GM19351 (cell line): ENCODE measurements around the gene PPM1M.

Experiments
- ATAC-seq: cut with Tn5 transposase; IDR thresholded peaks from one replicate; pipeline ENCODE4 v1.9.1; 2021; ENCODE audit warnings: mild to moderate bottlenecking, moderate library complexity; ENCODE audit not compliant: unreplicated experiment

The PPM1M gene, protein sequence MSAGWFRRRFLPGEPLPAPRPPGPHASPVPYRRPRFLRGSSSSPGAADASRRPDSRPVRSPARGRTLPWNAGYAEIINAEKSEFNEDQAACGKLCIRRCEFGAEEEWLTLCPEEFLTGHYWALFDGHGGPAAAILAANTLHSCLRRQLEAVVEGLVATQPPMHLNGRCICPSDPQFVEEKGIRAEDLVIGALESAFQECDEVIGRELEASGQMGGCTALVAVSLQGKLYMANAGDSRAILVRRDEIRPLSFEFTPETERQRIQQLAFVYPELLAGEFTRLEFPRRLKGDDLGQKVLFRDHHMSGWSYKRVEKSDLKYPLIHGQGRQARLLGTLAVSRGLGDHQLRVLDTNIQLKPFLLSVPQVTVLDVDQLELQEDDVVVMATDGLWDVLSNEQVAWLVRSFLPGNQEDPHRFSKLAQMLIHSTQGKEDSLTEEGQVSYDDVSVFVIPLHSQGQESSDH

DNA sequence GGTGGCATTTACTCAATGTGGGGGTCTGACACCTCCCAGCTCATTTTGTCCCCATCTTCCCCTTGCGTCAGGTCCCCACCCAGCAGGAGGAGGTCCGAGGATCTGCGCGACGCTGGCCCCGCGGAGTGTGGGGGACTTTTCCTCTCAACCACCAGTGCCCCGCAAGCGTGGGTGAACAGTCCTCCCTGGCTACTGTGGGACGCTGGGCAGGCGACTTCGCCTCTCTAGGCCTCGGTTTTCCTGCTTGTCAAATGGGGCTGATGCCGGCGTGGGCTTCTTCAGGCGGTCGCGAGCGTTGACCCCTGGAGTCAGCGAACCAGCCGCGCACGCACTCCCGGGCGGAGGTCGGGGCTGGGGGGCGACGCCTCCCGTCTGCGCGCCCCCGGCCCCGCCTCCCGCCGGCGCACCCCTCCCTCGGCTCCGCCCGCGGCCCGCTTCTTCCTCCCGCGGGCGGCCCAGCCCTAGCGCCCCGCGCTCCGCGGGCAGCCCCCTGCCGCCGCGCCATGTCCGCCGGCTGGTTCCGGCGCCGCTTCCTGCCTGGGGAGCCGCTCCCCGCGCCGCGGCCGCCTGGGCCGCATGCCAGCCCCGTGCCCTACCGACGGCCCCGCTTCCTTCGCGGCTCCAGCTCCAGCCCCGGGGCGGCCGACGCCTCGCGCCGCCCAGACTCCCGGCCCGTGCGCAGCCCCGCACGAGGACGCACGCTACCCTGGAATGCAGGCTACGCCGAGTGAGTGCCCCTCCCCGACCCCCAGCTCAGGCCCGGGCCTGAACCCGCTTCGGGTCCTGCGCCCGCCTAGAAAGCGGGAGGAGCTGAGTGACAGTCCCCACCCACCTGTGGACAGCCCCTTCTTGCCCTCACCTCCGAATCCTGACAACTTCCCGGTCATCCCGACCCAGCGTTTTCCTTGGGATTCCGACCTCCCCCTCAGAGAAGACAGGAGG, at the start of gene PPM1M:
TSS of gene PPM1M (plus strand) at position 438 of the 942 bp plus-strand sequence. CDS start at position 504, 66 bp downstream.
- ATAC-seq: no peak

DNA sequence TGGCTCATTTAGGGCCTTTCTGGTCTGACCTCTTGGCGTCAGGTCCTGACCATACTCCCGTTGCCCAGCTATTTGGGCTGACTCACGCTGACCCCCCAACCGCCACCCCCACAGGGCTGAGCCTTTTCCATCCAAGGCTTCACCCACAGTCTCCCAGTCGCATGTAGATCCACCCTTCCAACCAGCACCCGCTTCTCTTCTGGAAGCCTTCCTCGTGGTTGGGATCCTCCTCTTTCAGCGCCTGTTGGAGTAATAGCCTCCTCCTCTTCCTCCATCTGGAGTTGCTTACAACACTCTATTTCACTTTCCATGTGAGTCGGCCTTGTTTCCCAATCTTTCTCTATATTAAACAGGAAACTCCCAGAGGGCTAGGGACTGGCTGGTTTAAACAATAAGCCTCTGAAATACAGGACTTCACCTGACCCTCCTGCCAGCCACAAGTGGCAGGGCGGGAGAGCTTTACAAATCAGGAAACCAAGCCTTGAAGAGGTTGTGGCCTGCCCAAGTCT, 49.7 kb upstream of the PPM1M start:
- ATAC-seq: no peak

DNA sequence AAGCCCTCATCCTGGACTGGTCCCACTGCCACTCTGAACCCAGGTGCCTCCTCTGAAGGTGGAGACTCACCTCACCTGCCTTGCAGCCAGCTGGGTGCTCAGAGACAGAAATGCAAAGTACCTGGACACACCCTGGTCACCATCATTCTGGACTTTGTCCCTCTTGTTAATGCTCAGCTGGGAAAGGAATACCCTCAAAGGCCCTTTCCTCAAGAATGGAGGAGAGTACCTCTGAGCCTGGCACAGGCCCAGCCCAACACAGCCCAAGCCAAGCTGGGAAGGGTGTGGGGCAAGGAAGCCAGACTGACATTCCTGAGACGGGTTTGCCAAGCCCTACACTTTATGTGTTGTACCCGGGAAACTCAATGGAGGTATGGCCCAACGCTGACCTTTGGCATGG, 48.6 kb upstream of the PPM1M start:
- no peak for ATAC-seq

DNA sequence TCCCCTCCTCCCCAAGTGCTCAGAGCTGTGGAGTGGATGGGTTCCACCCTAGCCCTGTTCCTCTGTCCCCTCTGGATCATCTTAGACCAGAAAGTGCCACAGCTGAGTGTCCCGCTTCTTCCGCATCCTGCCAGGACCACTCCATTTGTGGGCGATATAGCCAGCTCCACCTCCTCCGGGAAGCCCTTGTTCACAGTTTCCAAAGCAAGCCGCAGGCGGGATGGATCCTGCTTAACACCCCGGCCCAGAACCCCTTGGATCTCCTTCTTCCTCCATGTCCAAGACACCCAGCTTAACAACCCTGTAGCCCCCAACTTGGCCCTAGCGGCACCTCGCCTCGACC, 48.1 kb upstream of the PPM1M start:
- peak; percentile 25 for ATAC-seq

DNA sequence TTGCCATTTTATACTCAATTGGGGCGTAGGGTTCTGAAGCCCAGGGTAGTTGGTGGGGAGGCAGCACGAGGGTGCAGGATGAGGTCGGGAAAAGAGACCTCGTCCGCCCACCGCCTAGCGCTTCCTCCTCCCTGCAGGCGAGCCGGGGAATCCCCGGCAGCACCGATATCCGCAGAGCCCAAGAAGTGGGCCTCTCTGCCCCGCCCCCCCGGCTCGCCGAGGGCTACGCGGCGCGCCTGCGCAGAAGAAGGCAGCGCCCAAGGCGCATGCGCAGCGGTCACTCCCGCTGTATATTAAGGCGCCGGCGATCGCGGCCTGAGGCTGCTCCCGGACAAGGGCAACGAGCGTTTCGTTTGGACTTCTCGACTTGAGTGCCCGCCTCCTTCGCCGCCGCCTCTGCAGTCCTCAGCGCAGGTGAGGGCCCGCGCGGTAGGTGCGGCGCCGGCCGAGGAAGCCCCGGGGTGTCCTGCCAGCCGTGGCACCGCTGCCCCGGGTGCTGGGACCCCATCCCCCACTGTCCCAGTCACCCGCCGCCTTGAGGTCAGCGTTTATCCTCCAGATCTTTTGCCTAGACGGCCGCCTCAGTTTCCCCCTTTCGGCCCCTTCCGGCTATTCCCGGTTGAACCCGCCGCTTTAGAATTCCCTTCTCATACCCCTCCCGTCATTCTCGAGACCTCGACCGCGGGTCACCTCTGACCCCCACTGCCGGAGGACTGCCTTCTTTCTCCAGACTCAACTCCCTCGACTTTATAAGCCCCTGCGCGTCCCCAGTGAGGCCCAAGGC, 47.5 kb upstream of the PPM1M start, which contains the start of gene ALAS1:
TSS of gene ALAS1 (plus strand) at position 319 of the 784 bp plus-strand sequence. CDS start 1,082 bp downstream, outside the sequence.
- ATAC-seq: peak; percentile 77

DNA sequence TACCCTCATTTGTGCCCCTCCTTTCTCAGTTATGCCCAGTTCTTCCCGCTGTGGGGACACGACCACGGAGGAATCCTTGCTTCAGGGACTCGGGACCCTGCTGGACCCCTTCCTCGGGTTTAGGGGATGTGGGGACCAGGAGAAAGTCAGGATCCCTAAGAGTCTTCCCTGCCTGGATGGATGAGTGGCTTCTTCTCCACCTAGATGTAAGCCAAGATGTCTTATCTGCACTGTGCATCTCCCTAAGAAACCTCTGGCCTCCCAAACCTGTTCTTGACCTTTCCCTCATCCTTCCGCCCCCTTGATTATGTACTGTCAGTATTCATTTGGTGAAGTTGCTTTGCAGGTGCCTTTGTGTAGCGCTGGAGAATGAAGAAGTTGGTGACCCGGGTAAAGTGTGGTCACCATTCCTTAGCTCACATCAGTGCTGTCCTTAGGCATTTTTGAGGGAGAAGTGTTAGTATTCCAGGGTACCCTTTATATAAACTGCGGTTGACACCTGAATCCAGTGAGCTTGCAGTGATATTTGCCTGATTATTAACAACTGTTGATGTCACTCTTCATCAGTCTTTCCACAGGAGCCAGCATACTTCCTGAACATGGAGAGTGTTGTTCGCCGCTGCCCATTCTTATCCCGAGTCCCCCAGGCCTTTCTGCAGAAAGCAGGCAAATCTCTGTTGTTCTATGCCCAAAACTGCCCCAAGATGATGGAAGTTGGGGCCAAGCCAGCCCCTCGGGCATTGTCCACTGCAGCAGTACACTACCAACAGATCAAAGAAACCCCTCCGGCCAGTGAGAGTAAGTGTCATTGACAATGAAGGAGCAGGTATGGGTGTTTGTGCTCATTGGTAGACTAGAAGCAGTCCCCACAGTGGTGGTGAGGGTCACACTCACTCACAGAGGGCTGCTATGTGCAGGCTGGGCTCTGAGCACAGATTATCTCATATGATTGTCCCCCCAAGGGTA, 46.6 kb upstream of the PPM1M start:
- no peak for ATAC-seq

DNA sequence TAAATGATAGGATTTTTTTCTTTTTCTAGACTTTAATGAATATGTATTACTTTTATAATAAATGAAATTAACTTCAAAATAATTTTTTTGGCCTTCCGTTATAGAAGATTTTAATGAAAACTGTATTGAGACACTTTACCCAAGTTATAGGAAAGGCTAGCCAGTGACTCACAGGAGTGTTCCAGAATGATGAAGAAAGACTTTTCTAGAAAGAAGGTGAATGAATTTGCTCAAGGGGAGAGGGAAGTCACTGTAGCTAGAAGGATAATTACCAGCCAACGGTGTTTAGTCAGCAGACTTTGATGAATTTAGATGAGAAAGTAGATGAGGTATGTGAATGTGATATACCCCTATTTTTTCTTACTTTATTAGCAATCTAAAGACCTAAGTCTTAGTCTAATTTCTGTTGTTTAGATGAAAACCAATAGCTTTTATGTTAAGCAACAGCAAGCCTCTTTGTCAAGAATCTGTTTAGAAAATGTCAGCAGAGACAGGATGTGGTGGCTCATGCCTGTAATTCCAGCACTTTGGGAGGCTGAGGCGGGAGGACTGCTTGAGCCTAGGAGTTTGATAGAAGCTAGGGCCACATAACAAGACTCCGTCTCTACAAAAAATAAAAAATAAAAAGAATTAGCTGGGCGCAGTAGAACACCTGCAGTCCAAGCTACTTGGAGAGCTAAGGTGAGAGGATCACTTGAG, 44.4 kb upstream of the PPM1M start:
- no peak for ATAC-seq

DNA sequence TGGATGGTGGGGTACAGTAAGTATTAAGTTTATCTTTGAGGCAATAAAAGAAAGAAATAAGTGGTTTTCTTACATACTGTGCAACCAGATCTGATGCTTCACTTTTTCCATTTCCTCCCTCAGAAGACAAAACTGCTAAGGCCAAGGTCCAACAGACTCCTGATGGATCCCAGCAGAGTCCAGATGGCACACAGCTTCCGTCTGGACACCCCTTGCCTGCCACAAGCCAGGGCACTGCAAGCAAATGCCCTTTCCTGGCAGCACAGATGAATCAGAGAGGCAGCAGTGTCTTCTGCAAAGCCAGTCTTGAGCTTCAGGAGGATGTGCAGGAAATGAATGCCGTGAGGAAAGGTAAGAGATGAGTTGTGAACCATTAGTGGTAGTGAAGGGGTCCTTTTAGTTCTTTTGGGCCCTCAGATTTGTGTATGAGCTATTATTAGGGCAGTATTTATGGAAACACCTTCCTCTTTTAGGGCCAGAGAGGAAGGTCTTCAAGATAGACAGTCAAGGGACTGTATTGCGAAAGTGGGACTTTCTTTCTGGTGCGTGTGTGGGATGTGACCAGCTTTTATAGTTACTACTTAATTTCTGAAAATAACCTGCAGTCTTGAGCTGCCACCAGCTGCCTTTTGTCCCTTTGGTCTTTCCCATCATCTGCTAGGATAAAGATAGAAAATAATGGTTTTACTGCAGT, 43.0 kb upstream of the PPM1M start:
- no peak for ATAC-seq

DNA sequence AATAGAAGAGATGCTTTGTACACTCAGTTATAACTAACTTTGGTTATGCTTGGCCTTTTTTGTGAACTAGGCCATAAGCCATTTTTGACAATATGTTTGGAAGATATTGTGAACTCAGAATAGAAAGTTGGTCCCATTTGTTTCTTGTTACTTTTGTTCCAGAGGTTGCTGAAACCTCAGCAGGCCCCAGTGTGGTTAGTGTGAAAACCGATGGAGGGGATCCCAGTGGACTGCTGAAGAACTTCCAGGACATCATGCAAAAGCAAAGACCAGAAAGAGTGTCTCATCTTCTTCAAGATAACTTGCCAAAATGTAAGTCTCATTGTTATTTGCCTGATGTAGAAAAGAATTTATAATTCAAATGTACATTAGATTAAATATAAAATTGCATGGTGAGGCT, 41.9 kb upstream of the PPM1M start:
- ATAC-seq: no peak

DNA sequence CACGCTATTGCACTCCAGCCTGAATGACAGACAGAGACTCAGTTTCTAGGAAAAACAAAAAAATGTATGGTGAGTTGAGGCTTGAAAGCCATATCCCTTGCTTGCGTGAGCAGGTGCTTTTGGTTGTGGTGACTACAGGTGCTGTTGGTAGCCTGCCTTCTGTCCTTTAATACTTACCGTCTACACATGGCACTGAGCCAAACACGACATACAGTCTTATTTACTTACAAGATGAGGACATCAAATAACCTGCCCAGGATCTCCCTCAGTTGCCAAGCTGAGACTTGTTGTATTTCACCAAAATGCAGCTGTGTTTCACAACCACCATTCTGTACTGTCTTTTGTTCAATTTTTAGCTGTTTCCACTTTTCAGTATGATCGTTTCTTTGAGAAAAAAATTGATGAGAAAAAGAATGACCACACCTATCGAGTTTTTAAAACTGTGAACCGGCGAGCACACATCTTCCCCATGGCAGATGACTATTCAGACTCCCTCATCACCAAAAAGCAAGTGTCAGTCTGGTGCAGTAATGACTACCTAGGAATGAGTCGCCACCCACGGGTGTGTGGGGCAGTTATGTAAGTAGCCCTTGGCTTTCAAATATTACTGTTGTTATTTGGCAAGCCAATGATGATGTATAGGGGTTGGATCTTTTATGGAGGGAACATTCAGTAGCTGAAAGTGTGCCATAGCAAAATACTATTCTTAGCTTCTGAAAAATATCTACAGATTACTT, 41.1 kb upstream of the PPM1M start:
- ATAC-seq: no peak

DNA sequence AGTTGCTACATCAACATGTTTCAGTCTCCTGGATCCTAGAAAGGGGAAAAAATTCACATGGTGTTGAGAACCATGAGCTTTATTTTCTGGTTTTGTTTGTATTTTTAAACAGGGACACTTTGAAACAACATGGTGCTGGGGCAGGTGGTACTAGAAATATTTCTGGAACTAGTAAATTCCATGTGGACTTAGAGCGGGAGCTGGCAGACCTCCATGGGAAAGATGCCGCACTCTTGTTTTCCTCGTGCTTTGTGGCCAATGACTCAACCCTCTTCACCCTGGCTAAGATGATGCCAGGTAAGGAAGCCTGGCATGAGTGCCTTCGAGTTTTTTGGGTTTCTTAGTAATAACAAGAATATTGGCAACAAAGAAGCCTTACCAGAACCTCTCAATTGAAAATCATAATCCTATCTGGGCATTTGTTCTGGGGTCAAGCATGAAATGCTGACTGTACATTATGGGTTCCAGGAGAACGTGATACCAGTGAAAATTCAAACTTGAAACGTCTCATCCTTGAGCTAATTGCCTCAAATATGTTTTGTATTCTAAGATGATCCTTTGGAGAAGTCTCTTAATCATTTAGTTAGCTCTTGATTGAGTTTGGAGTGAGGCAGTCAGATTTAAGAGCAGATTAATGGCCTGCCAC, 39.7 kb upstream of the PPM1M start:
- ATAC-seq: no peak

DNA sequence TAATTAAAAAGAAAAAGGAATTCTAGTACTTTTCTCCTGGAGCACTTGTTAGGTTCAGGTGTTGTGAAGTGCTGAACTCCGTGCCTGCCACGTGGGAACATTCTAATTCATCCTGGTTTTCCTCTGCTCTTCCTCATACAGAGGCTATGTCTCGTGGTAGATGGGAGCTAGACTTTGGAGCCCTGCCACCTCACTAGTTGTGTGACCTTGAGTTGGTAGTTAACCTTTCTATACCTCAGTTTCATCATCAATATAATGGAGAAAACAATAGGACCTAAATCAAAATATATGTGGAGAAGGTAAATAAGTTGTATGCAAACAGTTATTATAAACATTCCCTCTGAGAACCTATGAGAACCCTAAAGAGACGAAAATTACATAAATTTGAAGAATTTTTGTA, 37.0 kb upstream of the PPM1M start:
- ATAC-seq: no peak

DNA sequence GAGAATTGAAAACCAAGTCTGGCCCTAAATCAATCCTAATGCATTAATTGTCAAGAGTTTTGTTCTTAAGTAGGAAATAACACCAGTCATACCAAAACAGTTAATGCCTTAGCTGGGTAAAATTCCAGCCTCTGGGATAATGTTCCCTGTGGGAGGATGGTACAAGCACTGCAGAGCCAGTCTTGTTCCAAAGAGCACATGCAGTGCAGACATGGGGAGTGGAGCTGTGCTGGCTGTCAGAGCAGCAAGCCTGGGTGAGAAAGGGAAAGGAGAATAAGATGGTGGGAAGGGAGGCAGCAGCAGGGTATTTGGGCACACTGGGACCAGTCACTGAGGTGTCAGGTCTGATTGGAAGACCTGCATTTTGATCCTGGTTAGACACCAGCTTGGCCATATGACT, 35.5 kb upstream of the PPM1M start:
- ATAC-seq: no peak

DNA sequence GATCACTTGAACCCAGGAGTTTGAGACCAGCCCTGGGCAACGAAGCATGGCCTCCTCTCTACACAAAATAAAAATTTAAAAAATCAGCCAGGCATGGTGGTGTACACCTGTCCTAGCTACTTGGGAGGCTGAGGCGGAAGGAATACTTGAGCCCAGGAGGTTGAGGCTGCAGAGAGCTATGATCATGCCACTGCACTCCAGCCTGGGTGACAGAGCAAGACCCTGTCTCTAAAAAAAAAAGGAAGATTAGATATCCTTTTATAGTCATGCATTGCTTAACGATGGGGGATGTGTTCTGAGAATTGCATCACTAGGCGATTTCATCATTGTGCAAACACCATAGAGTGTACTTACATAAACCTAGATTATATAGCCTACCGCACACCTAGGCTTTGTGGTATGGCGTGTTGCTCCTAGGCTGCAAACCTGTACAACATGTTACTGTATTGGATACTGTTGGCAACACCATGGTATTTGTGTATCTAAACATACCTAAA, 35.0 kb upstream of the PPM1M start:
- ATAC-seq: no peak

DNA sequence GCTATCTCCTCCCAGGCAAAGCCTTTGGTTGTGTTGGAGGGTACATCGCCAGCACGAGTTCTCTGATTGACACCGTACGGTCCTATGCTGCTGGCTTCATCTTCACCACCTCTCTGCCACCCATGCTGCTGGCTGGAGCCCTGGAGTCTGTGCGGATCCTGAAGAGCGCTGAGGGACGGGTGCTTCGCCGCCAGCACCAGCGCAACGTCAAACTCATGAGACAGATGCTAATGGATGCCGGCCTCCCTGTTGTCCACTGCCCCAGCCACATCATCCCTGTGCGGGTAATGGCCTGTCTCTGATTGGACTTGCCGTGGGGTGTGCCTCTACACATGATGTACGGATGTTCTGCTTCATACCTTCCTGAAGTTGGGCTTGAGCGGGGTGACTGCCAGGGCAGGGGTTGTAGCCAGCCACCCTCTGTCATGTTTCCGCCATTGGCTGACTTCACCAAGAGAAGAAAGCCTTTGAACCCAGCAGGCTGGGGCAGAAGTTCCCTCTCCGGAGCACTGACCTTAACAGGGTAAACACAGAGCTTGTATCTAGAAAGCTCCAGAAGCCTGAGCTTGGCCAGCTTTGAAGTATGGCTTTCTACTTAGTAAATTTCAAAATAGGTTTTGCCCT, 34.2 kb upstream of the PPM1M start:
- no peak for ATAC-seq

DNA sequence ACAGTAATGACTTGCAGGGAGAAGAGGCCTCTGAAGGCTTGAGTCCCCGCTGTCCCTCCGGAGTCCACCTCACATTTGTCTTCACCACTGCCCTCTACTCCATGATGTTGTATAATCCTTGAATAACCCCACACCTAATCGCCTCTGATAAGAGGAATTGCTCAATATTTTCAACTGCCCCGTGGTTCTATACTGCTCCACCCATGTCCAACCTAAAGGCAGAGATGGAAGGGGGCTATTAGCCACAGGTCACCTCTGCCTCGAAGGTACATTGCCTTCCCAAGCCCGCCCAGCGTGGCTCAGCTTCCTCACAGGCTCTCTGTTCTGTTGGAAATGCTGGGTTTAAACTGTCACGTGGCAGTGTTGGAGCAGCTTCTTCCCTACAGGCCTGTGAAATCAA, 32.6 kb upstream of the PPM1M start:
- no peak for ATAC-seq

DNA sequence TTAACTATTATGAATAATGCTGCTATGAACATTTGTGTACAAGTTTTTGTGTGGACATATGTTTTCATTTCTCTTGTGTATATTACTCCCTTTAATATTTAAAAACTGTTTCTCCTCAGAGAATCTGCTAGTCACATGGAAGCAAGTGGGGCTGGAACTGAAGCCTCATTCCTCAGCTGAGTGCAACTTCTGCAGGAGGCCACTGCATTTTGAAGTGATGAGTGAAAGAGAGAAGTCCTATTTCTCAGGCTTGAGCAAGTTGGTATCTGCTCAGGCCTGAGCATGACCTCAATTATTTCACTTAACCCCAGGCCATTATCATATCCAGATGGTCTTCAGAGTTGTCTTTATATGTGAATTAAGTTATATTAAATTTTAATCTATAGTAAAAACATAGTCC, 31.7 kb upstream of the PPM1M start:
- no peak for ATAC-seq
